ENCODE data around the gene UGT1A1.

DNA sequence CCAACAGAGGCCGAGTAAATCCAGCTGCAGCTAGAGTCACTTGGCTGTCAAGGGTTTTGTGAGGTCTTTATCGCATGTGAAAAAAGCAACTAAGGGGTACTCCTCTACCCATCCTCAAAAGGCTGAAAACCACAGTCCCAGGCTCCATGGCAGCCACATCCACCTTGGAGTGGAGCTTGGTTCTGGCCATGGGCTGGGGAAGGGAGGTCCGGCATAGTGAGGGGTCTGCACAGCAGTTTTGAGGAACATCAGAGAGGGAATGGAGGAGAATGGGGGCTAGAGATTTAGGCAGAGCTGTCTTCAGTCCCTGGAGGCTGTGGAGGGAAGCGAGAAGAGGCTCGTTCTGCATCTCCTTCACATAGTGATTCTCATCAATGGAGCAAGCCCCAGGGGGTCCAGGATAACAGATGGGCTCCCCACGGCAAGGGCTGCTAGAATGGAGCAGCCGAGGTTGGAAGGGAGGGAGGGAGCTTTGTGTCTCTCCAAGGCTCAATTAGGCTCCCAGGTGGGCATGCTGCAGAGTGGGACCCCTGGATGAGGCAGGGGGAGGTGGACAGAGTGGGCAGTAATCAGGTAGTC lies 39.1 kb downstream of the UGT1A1 start:
- TF ChIP-seq POLR2A (IDR thresholded peaks at IDR 0.05; ENCODE audit: borderline replicate concordance, extremely low read depth, insufficient read depth, insufficient read length) (no peak), SIN3A (IDR thresholded peaks at IDR 0.05; ENCODE audit: low read depth) (no peak), CEBPB (IDR thresholded peaks at IDR 0.05; ENCODE audit: low read depth) (no peak), EGR1 (IDR thresholded peaks at IDR 0.05; ENCODE audit: low read depth) (no peak)
- TF ChIP-seq, protein P1, sequence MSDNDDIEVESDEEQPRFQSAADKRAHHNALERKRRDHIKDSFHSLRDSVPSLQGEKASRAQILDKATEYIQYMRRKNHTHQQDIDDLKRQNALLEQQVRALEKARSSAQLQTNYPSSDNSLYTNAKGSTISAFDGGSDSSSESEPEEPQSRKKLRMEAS (IDR thresholded peaks at IDR 0.05), result no peak
- TF ChIP-seq, protein P2, sequence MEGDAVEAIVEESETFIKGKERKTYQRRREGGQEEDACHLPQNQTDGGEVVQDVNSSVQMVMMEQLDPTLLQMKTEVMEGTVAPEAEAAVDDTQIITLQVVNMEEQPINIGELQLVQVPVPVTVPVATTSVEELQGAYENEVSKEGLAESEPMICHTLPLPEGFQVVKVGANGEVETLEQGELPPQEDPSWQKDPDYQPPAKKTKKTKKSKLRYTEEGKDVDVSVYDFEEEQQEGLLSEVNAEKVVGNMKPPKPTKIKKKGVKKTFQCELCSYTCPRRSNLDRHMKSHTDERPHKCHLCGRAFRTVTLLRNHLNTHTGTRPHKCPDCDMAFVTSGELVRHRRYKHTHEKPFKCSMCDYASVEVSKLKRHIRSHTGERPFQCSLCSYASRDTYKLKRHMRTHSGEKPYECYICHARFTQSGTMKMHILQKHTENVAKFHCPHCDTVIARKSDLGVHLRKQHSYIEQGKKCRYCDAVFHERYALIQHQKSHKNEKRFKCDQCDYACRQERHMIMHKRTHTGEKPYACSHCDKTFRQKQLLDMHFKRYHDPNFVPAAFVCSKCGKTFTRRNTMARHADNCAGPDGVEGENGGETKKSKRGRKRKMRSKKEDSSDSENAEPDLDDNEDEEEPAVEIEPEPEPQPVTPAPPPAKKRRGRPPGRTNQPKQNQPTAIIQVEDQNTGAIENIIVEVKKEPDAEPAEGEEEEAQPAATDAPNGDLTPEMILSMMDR (IDR thresholded peaks at IDR 0.05 in 2 of 3, conservative IDR thresholded peaks at IDR 0.05 in 1 of 3; ENCODE audit: borderline replicate concordance in 1 of 3, insufficient read depth in 1 of 3, low read depth in 2 of 3, low read length in 2 of 3), result no peak
